GM18505 (cell line): ENCODE data around the gene PACSIN1.

Experiments used
- ATAC-seq: cut with Tn5 transposase; IDR thresholded peaks from one replicate; pipeline ENCODE4 v1.9.1; 2021; ENCODE audit not compliant: unreplicated experiment
- POLR2A ChIP-seq: IDR thresholded peaks from 4 replicates; pipeline ENCODE4 v1.6.1; 2011; ENCODE audit warnings: borderline replicate concordance; ENCODE audit not compliant: insufficient read depth, insufficient read length; ENCODE audit errors: extremely low read depth

PACSIN1 gene

GRCh38 chr6:34441526-34441925, 24.4 kb upstream of the PACSIN1 start:
- ATAC-seq, result no peak
- no peak for TF ChIP-seq POLR2A

DNA sequence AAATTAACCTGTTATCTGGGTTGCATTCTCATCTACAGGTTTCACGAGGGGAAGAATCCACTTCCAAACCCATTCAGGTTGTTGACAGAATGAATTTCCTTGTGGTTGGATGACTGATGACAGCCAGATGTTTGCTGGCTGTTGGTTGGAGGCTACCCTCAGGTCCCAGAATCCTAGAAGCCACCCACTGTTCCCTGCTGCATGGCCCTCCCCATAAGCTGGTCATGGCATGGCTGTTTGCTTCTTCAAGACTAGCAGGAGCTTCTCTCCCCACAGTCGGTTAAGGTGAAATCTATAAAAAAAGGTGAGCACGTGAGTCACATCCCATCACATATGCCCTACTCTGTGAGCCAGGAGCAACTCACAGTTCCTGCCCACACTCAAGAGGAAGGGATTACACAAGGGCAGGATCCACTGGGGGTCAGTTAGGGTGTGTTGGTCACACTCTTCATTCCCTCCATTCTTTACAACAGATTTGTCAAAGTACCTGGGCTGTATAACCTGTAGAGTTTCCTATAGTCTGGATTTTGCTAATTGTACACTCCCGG, 20.5 kb upstream of the PACSIN1 start:
- no peak for ATAC-seq
- no peak for TF ChIP-seq POLR2A

GRCh38 chr6:34447386-34447785, 18.5 kb upstream of the PACSIN1 start:
- TF ChIP-seq POLR2A, result no peak
- no peak for ATAC-seq

DNA sequence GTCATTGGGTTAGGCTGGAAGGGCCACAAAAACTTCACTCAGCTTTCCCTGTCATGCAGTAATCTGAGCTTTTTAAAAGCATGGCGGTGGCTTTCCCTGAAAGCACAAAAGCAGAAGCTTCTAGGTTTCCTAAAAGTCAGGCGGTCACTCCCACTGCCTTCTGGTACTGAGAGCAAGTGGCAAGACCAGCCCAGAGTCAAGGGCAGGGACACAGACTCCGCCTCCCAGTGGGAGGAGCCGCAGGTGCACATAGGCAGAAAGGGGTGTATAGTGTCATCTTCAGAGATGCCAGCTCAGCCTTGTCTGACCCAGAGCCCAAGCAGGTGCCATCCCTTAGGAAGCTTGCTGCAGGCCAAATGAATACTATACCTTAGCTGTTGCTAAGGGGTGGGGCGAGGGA, 18.0 kb upstream of the PACSIN1 start:
- ATAC-seq, result no peak
- no peak for TF ChIP-seq POLR2A

DNA sequence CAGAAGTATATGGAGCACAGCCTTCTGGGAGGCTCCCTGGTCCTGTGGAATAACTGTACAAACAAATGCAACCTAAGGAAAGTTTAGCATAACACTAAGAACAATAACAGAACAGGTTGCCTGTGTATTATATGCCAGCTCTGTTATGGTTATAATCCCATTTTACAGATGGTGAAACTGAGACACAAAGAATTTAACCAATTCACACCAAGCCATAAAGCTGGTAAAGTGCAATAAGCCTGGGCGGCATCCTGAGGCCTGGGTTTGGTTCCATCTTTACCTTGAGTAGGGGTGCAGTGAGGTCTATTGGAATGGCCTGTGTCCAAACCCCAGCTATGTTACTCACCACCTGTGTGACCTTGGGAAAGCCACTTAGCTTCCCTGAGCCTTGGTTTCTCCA, 14.7 kb upstream of the PACSIN1 start:
- ATAC-seq, result no peak
- no peak for TF ChIP-seq POLR2A

- no peak for ATAC-seq
- no peak for TF ChIP-seq POLR2A
Measured at GRCh38 chr6:34455831-34456230, 10.0 kb upstream of the PACSIN1 start.

DNA sequence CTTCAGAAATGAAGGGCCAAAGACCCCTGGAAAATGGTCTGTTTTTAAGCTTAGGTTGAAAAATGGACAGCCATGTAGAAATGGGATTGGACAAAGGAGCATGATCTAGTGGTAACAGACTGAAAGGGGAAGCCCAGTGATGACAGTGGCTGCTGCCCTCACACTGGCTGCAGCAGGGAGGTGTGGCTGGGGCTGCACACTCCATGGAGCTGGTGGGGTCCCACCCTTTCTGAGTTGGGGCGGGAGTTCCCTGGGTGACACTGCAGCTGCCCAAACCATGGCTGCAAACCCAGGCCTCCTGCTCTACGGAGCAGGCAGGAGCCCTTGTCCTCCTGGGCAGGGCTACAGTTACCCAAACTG, 8.5 kb upstream of the PACSIN1 start:
- no peak for TF ChIP-seq POLR2A
- no peak for ATAC-seq

DNA sequence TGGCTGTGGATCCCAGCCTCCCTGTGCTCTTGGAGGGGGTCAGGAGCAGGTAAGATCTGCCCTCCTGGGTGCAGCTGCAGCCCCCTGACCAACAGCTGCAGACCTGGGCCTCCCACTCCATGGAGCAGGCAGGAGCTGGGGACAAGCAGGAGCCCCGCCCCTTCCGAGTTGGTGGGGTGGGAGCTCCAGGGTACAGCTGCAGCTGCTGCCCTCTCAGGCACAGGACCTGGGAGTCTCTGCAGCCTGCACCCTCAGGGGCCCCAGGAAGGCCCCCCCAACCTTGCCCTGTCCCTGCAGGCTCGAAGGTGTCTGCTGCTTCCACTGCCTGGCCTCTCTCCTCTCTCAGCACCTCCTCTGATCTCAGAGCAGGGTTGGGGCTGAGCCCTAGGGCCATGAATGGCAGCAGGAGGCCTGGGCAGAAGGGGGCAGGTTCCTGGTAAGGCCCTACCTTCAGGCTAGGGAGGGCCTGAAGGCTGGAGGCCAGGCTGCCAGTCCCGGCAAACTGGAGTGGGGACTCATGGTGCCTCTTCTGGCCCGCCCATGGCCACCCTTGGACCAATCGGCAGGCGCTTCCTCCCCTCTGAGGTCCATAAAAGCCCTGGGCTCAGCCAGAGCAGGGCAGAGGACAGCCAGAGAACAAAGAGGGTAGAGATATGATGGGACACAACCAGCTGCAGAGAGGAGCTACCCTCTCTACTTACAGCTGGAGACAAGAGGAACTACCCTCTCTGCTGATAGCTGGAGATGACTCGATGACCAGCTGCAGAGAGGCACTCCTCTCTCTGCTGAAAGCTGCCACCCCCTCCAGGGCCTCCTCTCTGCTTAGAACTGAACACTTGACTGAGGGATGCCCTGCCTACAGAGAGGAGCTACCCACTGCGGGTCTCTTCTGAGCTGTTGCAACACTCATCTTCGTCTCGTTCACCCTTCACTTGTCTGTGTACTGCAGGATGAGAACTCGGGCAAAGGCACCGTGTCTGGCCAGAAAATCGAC, 7.8 kb upstream of the PACSIN1 start:
- ATAC-seq, result no peak

GRCh38 chr6:34459899-34460593, 5.8 kb upstream of the PACSIN1 start:
- no peak for TF ChIP-seq POLR2A
- ATAC-seq, result no peak

More for the DNA sequence above, 7.8 kb upstream of the PACSIN1 start:
- TF ChIP-seq POLR2A, result no peak

GRCh38 chr6:34460796-34461507, 4.9 kb upstream of the PACSIN1 start:
- TF ChIP-seq POLR2A, result no peak

GRCh38 chr6:34462010-34462409, 3.9 kb upstream of the PACSIN1 start:
- ATAC-seq, result no peak
- TF ChIP-seq POLR2A, result no peak

More at GRCh38 chr6:34460796-34461507, 4.9 kb upstream of the PACSIN1 start:
- no peak for ATAC-seq

GRCh38 chr6:34462551-34462971, 3.3 kb upstream of the PACSIN1 start:
- ATAC-seq, result no peak

GRCh38 chr6:34463299-34463698, 2.6 kb upstream of the PACSIN1 start:
- no peak for TF ChIP-seq POLR2A
- ATAC-seq, result no peak

More at GRCh38 chr6:34462551-34462971, 3.3 kb upstream of the PACSIN1 start:
- no peak for TF ChIP-seq POLR2A
